HG02852 (cell line): ENCODE measurements around the gene SLC8A3.

Experiments
- ATAC-seq: cut with Tn5 transposase; IDR thresholded peaks from one replicate; pipeline ENCODE4 v1.9.1; 2021; ENCODE audit warnings: mild to moderate bottlenecking, moderate library complexity; ENCODE audit not compliant: unreplicated experiment

The SLC8A3 gene

DNA sequence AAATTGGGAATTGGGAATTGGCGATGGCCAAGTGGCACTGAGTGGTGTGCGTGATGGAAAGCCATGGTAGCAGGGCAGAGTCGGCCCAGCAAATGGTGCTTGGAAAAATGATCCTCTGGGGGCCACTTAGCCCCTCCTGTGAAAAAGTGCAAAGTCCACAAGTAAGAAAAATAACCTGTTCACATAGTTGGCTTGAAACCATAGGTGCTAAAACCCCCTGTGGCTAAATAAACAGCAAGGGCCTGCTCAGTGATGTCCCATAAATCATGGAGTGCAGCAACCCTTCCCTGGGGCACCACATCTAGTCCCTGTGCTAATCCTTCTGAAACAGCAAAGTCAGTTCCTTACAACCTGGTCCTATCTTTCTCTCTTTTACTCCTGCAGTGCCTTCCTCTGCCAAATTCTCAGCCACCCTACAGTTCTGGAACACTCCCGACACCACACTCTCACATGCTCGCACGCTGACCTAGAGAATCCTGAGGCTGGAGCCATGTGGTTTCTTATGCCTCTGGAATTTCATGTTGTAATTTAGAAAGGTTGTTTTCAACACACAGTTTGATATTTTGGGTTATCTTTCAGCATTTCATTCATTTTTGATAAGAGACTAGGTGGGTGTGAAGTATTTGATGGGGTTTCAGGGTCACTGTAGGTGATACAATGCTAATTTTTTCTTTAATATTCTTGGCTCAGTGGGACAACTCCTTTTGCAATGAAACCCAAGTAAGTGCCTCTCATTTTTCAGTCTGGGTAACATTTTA, 186.0 kb downstream of the SLC8A3 start:
- no peak for ATAC-seq

DNA sequence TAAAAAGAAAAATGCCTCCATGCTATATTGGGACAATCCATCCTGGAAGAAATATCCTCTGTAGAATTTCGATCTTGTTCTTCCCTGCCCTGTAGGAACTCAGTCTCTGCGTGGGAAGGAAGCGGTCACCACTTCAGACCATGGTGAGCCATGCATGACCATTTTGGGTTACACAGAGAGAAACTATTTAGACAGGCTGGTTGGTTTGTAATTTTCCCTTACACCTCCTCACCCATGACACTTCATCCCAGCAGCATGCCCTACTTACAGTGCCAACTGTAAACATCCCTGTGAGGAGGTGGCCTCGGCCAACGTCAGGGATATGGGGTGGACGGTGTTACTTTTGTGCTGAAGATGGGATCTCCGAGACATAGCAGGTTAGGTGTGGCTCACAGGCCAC, 188.2 kb downstream of the SLC8A3 start:
- no peak for ATAC-seq

DNA sequence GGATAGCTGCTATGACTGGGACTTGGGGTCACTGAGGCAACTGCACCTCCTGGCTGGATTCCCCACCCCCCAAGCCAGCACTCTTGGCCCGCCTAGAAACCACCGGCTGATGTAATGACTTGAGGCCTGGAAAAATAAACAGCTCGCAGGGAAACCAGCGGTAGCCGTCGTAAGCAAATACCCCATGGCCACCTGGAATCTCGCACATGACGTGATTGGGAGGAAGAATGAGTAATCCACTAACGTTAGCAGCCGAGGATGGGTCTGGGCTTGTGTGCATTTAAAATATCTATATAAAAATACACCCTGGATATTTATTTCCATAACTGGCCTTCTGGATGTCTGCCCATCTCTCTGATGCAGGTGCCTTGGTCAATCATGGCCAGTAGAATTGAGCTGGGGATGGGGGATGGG, 189.5 kb downstream of the SLC8A3 start:
- ATAC-seq, result no peak

DNA sequence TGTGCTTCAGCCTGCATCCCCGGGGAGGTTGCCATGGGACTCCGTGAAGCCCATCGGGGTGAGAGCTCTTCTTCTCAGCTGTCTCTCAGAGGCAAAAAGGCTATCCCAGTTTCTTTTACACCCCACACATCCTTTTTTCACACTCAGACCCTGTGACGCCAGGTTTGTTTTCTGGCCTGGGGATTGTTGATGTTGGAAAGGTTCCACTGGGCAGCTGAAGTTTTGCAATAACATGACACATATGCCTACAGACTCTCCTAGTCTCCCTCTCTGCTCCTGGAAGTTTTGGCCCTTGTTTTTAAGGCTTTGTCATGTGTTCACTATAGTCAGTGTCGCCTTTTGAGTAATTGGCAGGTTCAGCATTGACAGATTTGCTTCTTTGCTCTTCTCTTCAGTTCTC, 190.9 kb downstream of the SLC8A3 start:
- no peak for ATAC-seq

DNA sequence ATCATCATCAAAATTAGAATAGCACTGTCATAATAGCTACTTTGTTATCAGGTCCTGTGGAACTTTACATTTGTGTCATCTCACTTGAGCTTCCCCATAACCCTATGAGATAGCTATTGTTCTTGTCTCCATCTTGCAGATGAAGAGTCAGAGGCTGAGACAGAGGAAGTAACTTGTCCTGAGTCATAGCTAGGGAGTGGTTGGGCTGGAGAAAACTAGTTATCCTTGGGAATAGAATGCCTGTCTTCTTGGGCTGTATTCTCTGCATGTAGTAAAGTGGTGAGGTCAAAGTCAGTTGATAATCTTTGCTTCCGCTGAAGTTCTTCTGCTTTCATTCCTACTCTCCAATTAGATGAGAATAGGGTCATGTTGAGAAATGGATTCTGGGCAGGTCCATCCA, 192.5 kb downstream of the SLC8A3 start:
- no peak for ATAC-seq
